Heart right ventricle (tissue), 16 donors: ENCODE measurements around the gene OST4. TPM values are rescaled to one million over a fixed set of nuclear protein-coding genes. Genes with fewer than 3 reads are reported as not detected.
A peak's percentile ranks its signal among the peaks of the same experiment; 100 is the strongest.

ENCODE experiments used
- ATAC-seq, 8 donors: fragments of 200-7000 bp; cut with Tn5 transposase; one replicate each; pipeline ENCODE4 v1.9.1; 2020; ENCODE audit warnings: mild to moderate bottlenecking in 8 of 8, moderate library complexity in 8 of 8, moderate number of reproducible peaks in 1 of 8
- DNase-seq, 2 donors: peaks; one replicate each; pipeline ENCODE4 v3.0.0-alpha.2; 2020
- H3K27ac ChIP-seq, 10 donors: fragments of 200-600 bp; sonication (generic) in 2 of 10; one replicate each; pipeline versions ENCODE4 v1.5.0 to v1.8.0; 2020 to 2022; ENCODE audit warnings: mild to moderate bottlenecking in 3 of 10
- H3K27me3 ChIP-seq, 7 donors: fragments of 200-600 bp; one replicate each; pipeline ENCODE4 v1.8.0; 2021 to 2022; ENCODE audit warnings: mild to moderate bottlenecking in 2 of 7
- H3K36me3 ChIP-seq, 9 donors: fragments of 200-600 bp; sonication (generic) in 1 of 9; one replicate each; pipeline versions ENCODE4 v1.5.0 to v1.8.0; 2020 to 2022; ENCODE audit warnings: mild to moderate bottlenecking in 2 of 9
- H3K4me1 ChIP-seq, 9 donors: fragments of 200-600 bp; sonication (generic) in 1 of 9; one replicate each; pipeline versions ENCODE4 v1.5.0 to v1.8.0; 2020 to 2022; ENCODE audit warnings: mild to moderate bottlenecking in 4 of 9
- H3K4me3 ChIP-seq, 10 donors: fragments of 200-600 bp; sonication (generic) in 2 of 10; one replicate each; pipeline versions ENCODE4 v1.5.0 to v1.8.0; 2020 to 2022; ENCODE audit warnings: mild to moderate bottlenecking in 7 of 10, moderate library complexity in 2 of 10
- H3K9me3 ChIP-seq, 11 donors: fragments of 200-600 bp in 10 of 11; sonication (generic) in 2 of 11; one replicate each; pipeline versions ENCODE4 v1.5.0 to v1.8.0; 2013 to 2022; ENCODE audit warnings: mild to moderate bottlenecking in 2 of 11, control low read depth in 1 of 11, moderate library complexity in 1 of 11
- CTCF ChIP-seq, 9 donors: fragments of 200-600 bp; sonication (generic) in 2 of 9; IDR thresholded peaks; one replicate each; pipeline versions ENCODE4 v1.5.0 to v1.8.0; 2021 to 2022; ENCODE audit warnings: antibody characterized with exemption in 9 of 9, mild to moderate bottlenecking in 5 of 9, moderate library complexity in 1 of 9
- WGBS, 2 donors: extraction: QIAGEN DNeasy Blood & Tissue Kit; methylation state at CpG; one replicate each; pipeline ENCODE4 v1.1.7; 2013; ENCODE audit warnings: inconsistent platforms in 1 of 2; 5-methylcytosine and 5-hydroxymethylcytosine counted together
- intact Hi-C, 10 donors: fragments of 100-400 bp; cut with DNase I; formaldehyde crosslinking; loops; one replicate each; pipeline versions ENCODE4 v1.11.1 to v1.14.2; 2022
- polyA plus RNA-seq, 2 donors: library from polyadenylated mRNA; stranded (reverse); fragments of 200-250 nt; gene quantifications; one replicate each; pipeline ENCODE4 v1.2.3, GENCODE V29; 2013
- total RNA-seq, 10 donors: library from RNA; stranded (reverse); fragmentation: NEBNext Ultra II Directional in 3 of 10; extraction: Animal tissue kit (Norgen Biotek cat#: 25700) in 3 of 10; gene quantifications; one replicate each; pipeline versions ENCODE4 v1.2.1 to v1.2.4, GENCODE V29; 2021 to 2023
- donor health status: Arrhythmogenic right ventricular cardiomyopathy.
- donor health status: ischemic (EF 13 %, LVEDD 7.1; RV severe dilation, severe dysfunction).
- donor health status: healthy with polysubstance abuse.
- donor health status: DM: no; HTN: yes; CAD: no.
- donor health status: DM: no; HTN: no; CAD: no.
- donor health status: ischemic (EF 25% LVEDD 6.9; RV normal size, moderate dysfunction).
- donor health status: ischemic (EF 25% LVEDD 5.7; RV mildly dilated, moderate dysfunction).
- donor health status: healthy.
- donor health status: DM: yes; HTN: yes; CAD: no.
- donor health status: Ischemic cardiomyopathy.
- donor health status: ischemic (EF 35%, LVEDD 5.7; RV mildly dilated, moderate dysfunction).
- donor health status: nonischemic (EF 11% LVEDD 7.7; RV severe dilation, severe dysfunction).
- donor health status: DM: yes; HTN: yes; CAD: no.
- donor health status: PGD.
- donor health status: ischemic (EF 29% LVEDD 5.4; RV normal size, mild dysfunction).
- donor health status: nonischemic (EF 23%, LVEDD 6.1; RV moderate dilation, normal function).

The OST4 gene
- total and polyA plus RNA-seq, 12 donors: 336 to 457 (median 388) TPM

GRCh38 chr2:27039871-27040270 is 31.6 kb downstream of the OST4 start:
- no peak for DNase-seq
- H3K4me3 ChIP-seq: no peak overlapping the region
- peak in 1 of 8 donors; percentile 15 for ATAC-seq
- peaks cover 0 to 87% (median 59%) of the 10 kb centered on the region in 9 donors for H3K36me3 ChIP-seq
- H3K9me3 ChIP-seq: no peaks in the 10 kb centered on the region
- no peaks in the 10 kb centered on the region for H3K27me3 ChIP-seq
- peaks cover 0 to 14% (median 4%) of the 10 kb centered on the region in 9 donors for H3K4me1 ChIP-seq
- TF ChIP-seq CTCF (IDR thresholded peaks at IDR 0.05): no peak
- intact Hi-C loops: loop anchor here in 2 of 10 donors (10.0 kb wide), 1 partner anchor 45 kb away; the partner anchor contains the start of gene KHK (in 2 of the 2)
- no peak overlapping the region for H3K27ac ChIP-seq
- 93 to 100% methylated on average over 7 of the region's 7 CpGs for WGBS, 2 donors

DNA sequence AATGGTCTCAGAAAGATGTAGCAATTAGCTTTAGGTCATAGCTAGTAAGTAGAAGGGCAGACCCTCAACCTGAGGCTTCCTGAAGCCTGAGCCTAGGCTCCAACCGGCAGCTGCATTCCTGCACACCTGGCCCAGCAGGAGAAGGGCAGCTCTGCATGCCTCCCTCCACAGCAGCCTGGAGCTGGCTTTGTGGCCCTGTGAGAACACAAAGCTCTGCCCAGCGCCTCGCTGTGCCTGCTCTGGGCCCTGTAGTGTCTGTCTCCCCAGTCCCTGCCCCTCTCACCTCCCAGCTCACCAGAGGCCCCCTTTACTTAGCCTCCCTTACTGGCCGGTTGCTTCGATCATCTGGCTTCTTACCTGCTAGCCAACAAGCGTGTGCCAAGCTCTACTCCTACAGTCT is 32.0 kb downstream of the OST4 start:
- Histone ChIP-seq H3K4me3 (no peak overlapping the region), H3K27ac (no peak overlapping the region), H3K36me3 (peaks cover 0 to 92% (median 59%) of the 10 kb centered on the region in 9 donors), H3K27me3 (no peaks in the 10 kb centered on the region), H3K9me3 (no peaks in the 10 kb centered on the region), H3K4me1 (peaks cover 0 to 18% (median 9%) of the 10 kb centered on the region in 9 donors)
- intact Hi-C loops: loop anchor here in 2 of 10 donors (10.0 kb wide), 1 partner anchor 45 kb away; the partner anchor contains the start of gene KHK (in 2 of the 2)
- no peak for TF ChIP-seq CTCF (IDR thresholded peaks at IDR 0.05)
- DNase-seq (no peak), ATAC-seq (no peak)
- WGBS, 2 donors: 92 to 96% methylated on average over 6 of the region's 6 CpGs

GRCh38 chr2:27038631-27039339 is 32.7 kb downstream of the OST4 start:
- DNase-seq (no peak), ATAC-seq (no peak)
- 84 to 88% methylated on average over 17 of the region's 17 CpGs for WGBS, 2 donors
- Histone ChIP-seq H3K4me1 (peaks cover 0 to 25% (median 15%) of the 10 kb centered on the region in 9 donors), H3K27me3 (no peaks in the 10 kb centered on the region), H3K36me3 (peaks cover 0 to 93% (median 59%) of the 10 kb centered on the region in 9 donors), H3K27ac (no peak overlapping the region), H3K9me3 (no peaks in the 10 kb centered on the region), H3K4me3 (no peak overlapping the region)
- intact Hi-C loops: loop anchor here in 2 of 10 donors (10.0 kb wide), 1 partner anchor 46 kb away; the partner anchor contains the start of gene KHK (in 2 of the 2)
- no peak for TF ChIP-seq CTCF (IDR thresholded peaks at IDR 0.05)

DNA sequence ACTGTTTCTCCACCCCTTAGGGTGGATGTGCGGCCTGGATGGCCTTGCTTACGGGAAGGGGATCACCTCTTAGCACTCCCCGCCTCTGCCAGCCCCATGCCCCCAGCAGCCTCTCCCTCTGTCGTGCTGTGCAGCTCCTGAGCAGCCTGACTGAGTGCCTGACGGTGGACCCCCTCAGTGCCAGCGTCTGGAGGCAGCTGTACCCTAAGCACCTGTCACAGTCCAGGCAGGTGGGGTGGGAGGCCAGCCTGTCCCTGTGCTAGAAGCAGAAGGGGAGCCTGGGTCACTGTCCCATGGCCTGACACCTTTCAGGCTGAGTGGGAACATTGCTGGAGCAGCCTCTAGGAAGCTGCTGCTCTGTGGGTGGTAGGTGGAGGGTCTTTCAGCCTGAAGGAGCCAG is 33.4 kb downstream of the OST4 start:
- TF ChIP-seq CTCF (IDR thresholded peaks at IDR 0.05): no peak
- peaks cover 0 to 86% (median 59%) of the 10 kb centered on the region in 9 donors for H3K36me3 ChIP-seq
- no peak for ATAC-seq
- H3K27me3 ChIP-seq: no peaks in the 10 kb centered on the region
- H3K4me3 ChIP-seq: no peak overlapping the region
- intact Hi-C loops: loop anchor here in 2 of 10 donors (10.0 kb wide), 1 partner anchor 47 kb away; the partner anchor contains the start of gene KHK (in 2 of the 2)
- no peak for DNase-seq
- H3K4me1 ChIP-seq: peaks cover 0 to 31% (median 19%) of the 10 kb centered on the region in 9 donors
- H3K27ac ChIP-seq: no peak overlapping the region
- H3K9me3 ChIP-seq: no peaks in the 10 kb centered on the region
- WGBS, 2 donors: 92 to 93% methylated on average over 6 of the region's 6 CpGs
